WTC11 (cell line): ENCODE data around the gene ESRP2.

Experiments used
- ATF3 ChIP-seq: sonication (generic); formaldehyde crosslinking; conservative IDR thresholded peaks from 2 replicates; pipeline ENCODE4 v1.8.1; 2022; ENCODE audit warnings: mild to moderate bottlenecking, missing genetic modification reagents
- CTCF ChIP-seq: fragments of 200-600 bp; IDR thresholded peaks from 2 replicates; pipeline ENCODE4 v1.8.0; 2022; ENCODE audit warnings: antibody characterized with exemption
- FOXJ3 ChIP-seq: sonication (generic); formaldehyde crosslinking; IDR thresholded peaks from 2 replicates; pipeline ENCODE4 v1.9.0; 2021; ENCODE audit warnings: missing genetic modification reagents, mild to moderate bottlenecking, borderline replicate concordance
- FOXK1 ChIP-seq: sonication (generic); formaldehyde crosslinking; IDR thresholded peaks from 2 replicates; pipeline ENCODE4 v1.8.0; 2022; ENCODE audit warnings: mild to moderate bottlenecking, moderate library complexity, missing genetic modification reagents
- GTF2I ChIP-seq: fragments of 250-450 bp; sonication (Bioruptor Pico); conservative IDR thresholded peaks from 2 replicates; pipeline ENCODE4 v1.4.0; 2021; ENCODE audit warnings: mild to moderate bottlenecking
- JAZF1 ChIP-seq: fragments of 250-450 bp; sonication (Bioruptor Pico); IDR thresholded peaks from 2 replicates; pipeline ENCODE4 v1.9.0; 2021; ENCODE audit warnings: moderate library complexity, mild to moderate bottlenecking, inconsistent platforms
- ZNF512 ChIP-seq: sonication (generic); formaldehyde crosslinking; IDR thresholded peaks from 2 replicates; pipeline ENCODE4 v1.8.1; 2022; ENCODE audit warnings: missing genetic modification reagents, borderline replicate concordance

GRCh38 chr16:68186877-68187276, 49.0 kb downstream of the ESRP2 start:
- TF ChIP-seq GTF2I (CRISPR knock-in tag) = no peak
- no peak for TF ChIP-seq JAZF1 (CRISPR knock-in tag)
- no peak for TF ChIP-seq ZNF512 (CRISPR knock-in tag)
- no peak for TF ChIP-seq CTCF
- no peak for TF ChIP-seq FOXK1
- no peak for TF ChIP-seq ATF3 (CRISPR knock-in tag)
- TF ChIP-seq FOXJ3 (CRISPR knock-in tag) = no peak
